BE2C (cell line): ENCODE measurements around the gene SEMA3D.

ENCODE experiments used
- DNase-seq: peaks from one replicate; pipeline ENCODE4 v3.0.0-alpha.2; 2020
- H3K27me3 ChIP-seq: fragments of 250-450 bp; sonication (Bioruptor Pico); 2 replicates; pipeline ENCODE4 v1.5.1; 2020; ENCODE audit warnings: mild to moderate bottlenecking
- H3K36me3 ChIP-seq: fragments of 250-450 bp; sonication (Bioruptor Pico); 2 replicates; pipeline ENCODE4 v1.5.1; 2020; ENCODE audit warnings: mild to moderate bottlenecking
- H3K4me1 ChIP-seq: fragments of 250-450 bp; sonication (Bioruptor Pico); 2 replicates; pipeline ENCODE4 v1.5.1; 2020
- H3K4me3 ChIP-seq: 2 replicates; pipeline ENCODE4 v1.5.1; 2011; ENCODE audit warnings: low read depth, low read length
- H3K9me3 ChIP-seq: fragments of 250-450 bp; sonication (Bioruptor Pico); 2 replicates; pipeline ENCODE4 v1.5.1; 2020
- TF ChIP-seq, protein P1 (sequence below): IDR thresholded peaks from 2 replicates; pipeline ENCODE4 v1.5.1; 2012; ENCODE audit warnings: mild to moderate bottlenecking, low read depth, low read length

Gene SEMA3D

DNA sequence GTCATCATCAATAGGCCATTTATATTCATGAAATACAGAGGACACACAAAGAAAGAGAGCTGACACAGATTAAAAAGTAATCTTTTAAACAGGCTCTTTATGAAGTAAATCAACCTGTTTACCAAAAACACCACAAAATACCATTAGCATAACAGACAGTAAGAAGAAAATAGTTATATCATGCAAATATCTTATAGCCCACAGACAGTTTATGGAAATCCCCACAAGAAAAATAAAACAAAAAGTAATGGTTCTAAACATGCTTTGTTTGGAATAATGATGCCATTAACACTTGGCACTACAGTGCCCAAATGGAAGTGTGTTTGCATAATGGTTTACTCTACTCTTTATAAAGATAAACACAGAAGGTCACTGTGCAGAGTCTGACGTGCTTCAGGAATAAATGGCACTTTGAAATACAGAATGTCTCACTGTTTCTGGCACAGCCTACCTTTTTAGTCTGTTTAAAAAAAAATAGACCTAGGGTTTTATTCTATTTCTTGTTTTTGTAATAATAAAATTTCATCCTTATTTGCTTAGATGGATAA lies 30.1 kb downstream of the SEMA3D start:
- no peaks in the 10 kb centered on the region for H3K27me3 ChIP-seq

DNA sequence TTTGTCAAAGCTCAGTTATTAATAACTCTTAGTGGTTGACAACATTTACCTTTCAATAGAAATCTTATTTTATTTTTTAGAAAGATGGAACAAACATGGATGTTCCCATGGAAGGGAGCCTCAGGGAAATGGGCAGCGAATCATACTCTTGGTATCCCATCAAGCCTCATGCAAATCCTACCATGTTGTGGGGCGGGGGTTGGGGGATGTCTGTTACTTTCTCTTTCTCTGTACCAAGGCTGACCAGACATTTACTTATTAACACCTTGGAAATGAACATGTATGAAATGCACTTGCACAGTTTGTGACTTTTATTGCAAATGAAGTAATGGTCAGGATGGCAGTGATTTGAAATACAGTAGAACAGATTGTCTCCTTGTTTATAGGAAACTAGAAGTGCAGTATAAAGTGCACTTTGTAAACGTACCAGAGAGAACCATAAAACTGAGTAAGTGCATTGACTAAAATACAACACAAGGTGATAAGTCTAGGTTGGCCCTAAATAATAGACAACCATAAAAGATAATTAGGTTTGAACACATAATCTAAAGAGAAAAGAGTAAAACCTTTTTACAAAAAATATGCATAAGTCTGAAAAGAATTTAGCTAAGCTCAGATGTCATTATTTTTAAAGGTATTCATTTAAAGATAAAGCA lies 32.4 kb downstream of the SEMA3D start:
- H3K9me3 ChIP-seq, result no peaks in the 10 kb centered on the region
- TF ChIP-seq, protein P1, sequence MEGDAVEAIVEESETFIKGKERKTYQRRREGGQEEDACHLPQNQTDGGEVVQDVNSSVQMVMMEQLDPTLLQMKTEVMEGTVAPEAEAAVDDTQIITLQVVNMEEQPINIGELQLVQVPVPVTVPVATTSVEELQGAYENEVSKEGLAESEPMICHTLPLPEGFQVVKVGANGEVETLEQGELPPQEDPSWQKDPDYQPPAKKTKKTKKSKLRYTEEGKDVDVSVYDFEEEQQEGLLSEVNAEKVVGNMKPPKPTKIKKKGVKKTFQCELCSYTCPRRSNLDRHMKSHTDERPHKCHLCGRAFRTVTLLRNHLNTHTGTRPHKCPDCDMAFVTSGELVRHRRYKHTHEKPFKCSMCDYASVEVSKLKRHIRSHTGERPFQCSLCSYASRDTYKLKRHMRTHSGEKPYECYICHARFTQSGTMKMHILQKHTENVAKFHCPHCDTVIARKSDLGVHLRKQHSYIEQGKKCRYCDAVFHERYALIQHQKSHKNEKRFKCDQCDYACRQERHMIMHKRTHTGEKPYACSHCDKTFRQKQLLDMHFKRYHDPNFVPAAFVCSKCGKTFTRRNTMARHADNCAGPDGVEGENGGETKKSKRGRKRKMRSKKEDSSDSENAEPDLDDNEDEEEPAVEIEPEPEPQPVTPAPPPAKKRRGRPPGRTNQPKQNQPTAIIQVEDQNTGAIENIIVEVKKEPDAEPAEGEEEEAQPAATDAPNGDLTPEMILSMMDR, result no peak
- no peaks in the 10 kb centered on the region for H3K27me3 ChIP-seq
- DNase-seq, result no peak
- H3K4me3 ChIP-seq, result no peak overlapping the region
- no peaks in the 10 kb centered on the region for H3K4me1 ChIP-seq
- H3K36me3 ChIP-seq, result no peaks in the 10 kb centered on the region

More for the DNA sequence above, 30.1 kb downstream of the SEMA3D start:
- TF ChIP-seq, protein P1, result no peak
- Histone ChIP-seq H3K4me1 (no peaks in the 10 kb centered on the region), H3K9me3 (no peaks in the 10 kb centered on the region), H3K4me3 (no peak overlapping the region), H3K36me3 (no peaks in the 10 kb centered on the region)
- no peak for DNase-seq

DNA sequence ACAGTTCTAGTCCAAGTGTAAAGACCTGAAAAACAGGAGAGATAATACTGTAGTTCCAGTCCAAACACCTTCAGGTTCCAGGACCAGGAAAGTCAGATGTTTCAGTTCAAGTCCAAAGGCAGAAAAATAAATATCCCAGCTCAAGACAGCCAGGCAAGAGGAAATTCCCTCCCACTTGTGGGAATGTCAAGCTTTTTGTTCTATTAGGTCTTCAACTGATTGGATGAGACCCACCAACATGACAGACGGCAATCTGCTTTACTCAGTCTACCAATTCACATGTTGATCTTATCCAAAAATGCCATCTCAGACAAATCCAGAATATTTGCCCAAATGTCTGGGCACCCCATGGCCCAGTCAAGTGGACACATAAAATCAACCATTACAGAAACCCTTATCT lies 33.1 kb downstream of the SEMA3D start:
- Histone ChIP-seq H3K4me1 (no peaks in the 10 kb centered on the region), H3K27me3 (no peaks in the 10 kb centered on the region)
- no peak for DNase-seq

DNA sequence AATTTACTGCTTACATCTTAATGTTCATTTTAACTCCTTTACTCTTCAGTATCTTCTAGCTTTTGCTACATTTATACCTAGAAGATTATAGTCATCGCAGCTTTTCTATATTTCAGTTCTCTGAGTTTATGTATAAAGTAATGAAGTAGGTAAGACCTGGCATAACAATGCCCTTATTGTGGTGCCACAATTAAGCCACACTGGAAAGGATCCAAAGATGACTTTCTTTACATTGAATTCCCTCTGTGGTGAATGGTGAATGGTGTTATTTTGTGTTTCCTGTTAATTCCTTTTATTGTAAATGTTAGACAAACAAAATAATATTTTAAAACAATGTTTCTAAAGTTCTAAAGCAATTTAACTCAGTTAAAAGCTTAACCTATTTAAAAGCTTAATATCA lies 36.2 kb downstream of the SEMA3D start:
- TF ChIP-seq, protein P1, result no peak
- H3K4me3 ChIP-seq, result no peak overlapping the region
- no peak for DNase-seq
- H3K36me3 ChIP-seq, result no peaks in the 10 kb centered on the region
- H3K27me3 ChIP-seq, result no peaks in the 10 kb centered on the region
- H3K9me3 ChIP-seq, result no peaks in the 10 kb centered on the region
- no peaks in the 10 kb centered on the region for H3K4me1 ChIP-seq

More for the DNA sequence above, 33.1 kb downstream of the SEMA3D start:
- Histone ChIP-seq H3K9me3 (no peaks in the 10 kb centered on the region), H3K36me3 (no peaks in the 10 kb centered on the region), H3K4me3 (no peak overlapping the region)
- TF ChIP-seq, protein P1, result no peak

DNA sequence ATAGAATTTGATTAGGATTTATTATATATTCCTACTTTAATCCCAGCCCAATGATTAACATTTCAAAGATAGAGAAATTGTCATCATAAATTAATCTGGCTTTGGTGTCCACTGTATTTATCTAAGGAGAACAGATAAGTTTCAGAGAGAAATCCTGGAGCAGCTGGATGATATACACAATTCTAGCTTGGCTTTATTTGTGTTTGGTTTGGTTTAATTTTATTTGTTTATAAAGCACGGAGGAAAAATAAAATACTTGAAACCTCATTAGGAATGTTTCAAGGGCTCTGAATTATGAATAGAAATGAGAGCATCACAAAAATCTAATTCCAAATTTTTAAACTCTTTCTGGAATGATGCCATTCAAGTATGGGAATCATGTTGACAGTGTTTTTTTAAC lies 42.1 kb downstream of the SEMA3D start:
- no peak for DNase-seq
- no peaks in the 10 kb centered on the region for H3K9me3 ChIP-seq
- TF ChIP-seq, protein P1, result no peak
- no peaks in the 10 kb centered on the region for H3K4me1 ChIP-seq
- H3K36me3 ChIP-seq, result no peaks in the 10 kb centered on the region
- no peak overlapping the region for H3K4me3 ChIP-seq
- H3K27me3 ChIP-seq, result no peaks in the 10 kb centered on the region

DNA sequence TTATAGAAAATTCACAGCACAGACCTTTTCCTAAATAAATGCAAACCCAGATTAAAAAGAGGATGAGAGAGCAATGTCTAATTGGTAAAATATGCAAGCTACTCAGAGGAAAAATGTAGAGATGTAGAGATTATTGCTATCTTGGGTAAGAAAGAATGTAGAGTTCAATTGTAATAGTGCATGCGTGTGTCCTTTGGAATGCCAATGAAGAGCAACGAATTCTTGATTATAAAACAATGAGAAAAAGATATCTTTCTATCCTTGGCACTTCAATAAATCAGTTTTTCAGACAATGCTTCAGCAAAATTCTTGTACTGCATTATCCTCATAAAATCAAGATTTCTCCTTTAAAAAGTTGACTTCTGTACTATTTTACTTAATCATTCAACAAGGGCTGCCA lies 50.9 kb downstream of the SEMA3D start:
- TF ChIP-seq, protein P1, result no peak
- Histone ChIP-seq H3K9me3 (no peaks in the 10 kb centered on the region), H3K36me3 (no peaks in the 10 kb centered on the region), H3K27me3 (no peaks in the 10 kb centered on the region), H3K4me1 (no peaks in the 10 kb centered on the region; the same call in 1 of the 2 replicates), H3K4me3 (no peak overlapping the region)
- DNase-seq, result no peak
